Esophagus squamous epithelium (tissue), 5 donors: Measurements from ENCODE around the gene TIAM2. TPM values are rescaled to one million over a fixed set of nuclear protein-coding genes. Genes with fewer than 3 reads are reported as not detected.
A peak's percentile ranks its signal among the peaks of the same experiment; 100 is the strongest.
"Not testable (repeated sequence)": the region's sequence is repeated elsewhere in the genome, so short reads cannot be mapped to it uniquely, and the experiment has no call there.

ENCODE experiments used
- DNase-seq: peaks from one replicate; lab custom pipeline; 2025; lab: John Stamatoyannopoulos, UW
- H3K27ac ChIP-seq, 4 donors: fragments of 200-600 bp; sonication (generic); one replicate each; pipeline ENCODE4 v1.5.1; 2016 to 2019; ENCODE audit warnings: mild to moderate bottlenecking in 1 of 4
- H3K27me3 ChIP-seq, 4 donors: fragments of 200-600 bp; sonication (generic); 1 replicate in 3 of 4; 2 replicates in 1 of 4; pipeline versions ENCODE4 v1.5.1 to v1.6.0; 2017 to 2021; ENCODE audit warnings: antibody characterized with exemption in 1 of 4
- H3K36me3 ChIP-seq, 3 donors: fragments of 200-600 bp; sonication (generic); one replicate each; pipeline ENCODE4 v1.5.1; 2016 to 2019
- H3K4me1 ChIP-seq, 3 donors: fragments of 200-600 bp; sonication (generic); one replicate each; pipeline ENCODE4 v1.5.1; 2017 to 2019
- H3K4me3 ChIP-seq, 4 donors: fragments of 200-600 bp; sonication (generic); 1 replicate in 3 of 4; 2 replicates in 1 of 4; pipeline ENCODE4 v1.5.1; 2016 to 2019; ENCODE audit warnings: mild to moderate bottlenecking in 2 of 4, moderate library complexity in 1 of 4
- H3K9me3 ChIP-seq, 3 donors: fragments of 200-600 bp; sonication (generic); one replicate each; pipeline ENCODE4 v1.5.1; 2016 to 2019
- CTCF ChIP-seq, 6 experiments: fragments of 450-650 bp in 4 of 6; fragments of 200-600 bp in 2 of 6; sonication (generic) in 2 of 6; IDR thresholded peaks; one replicate each; pipeline ENCODE4 v1.5.1; 2016 to 2019; ENCODE audit warnings: antibody characterized with exemption in 6 of 6, mild to moderate bottlenecking in 4 of 6, moderate library complexity in 4 of 6
- POLR2A ChIP-seq, 4 donors: fragments of 450-650 bp; IDR thresholded peaks; one replicate each; pipeline ENCODE4 v1.6.1; 2017; ENCODE audit warnings: antibody characterized with exemption in 4 of 4, mild to moderate bottlenecking in 4 of 4, moderate library complexity in 3 of 4
- WGBS, 2 donors: methylation state at CpG; one replicate each; pipeline ENCODE4 v1.1.5; 2018; 5-methylcytosine and 5-hydroxymethylcytosine counted together
- intact Hi-C: fragments of 100-400 bp; cut with DNase I; formaldehyde crosslinking; loops from one replicate; pipeline ENCODE4 v1.15.0; 2022
- total RNA-seq, 4 donors: library from RNA; depleted of rRNA; stranded (reverse); fragments of >200 nt; gene quantifications; one replicate each; pipeline ENCODE4 v1.1.0, GENCODE V29; 2016
- donor health status: DM: yes; HTN: yes; CAD: no.

Gene TIAM2
- total RNA-seq, 4 donors from 2014 or later = 2.3 to 10.3 (median 5.6) TPM

- no peak for TF ChIP-seq POLR2A (IDR thresholded peaks at IDR 0.05)
- no peak for TF ChIP-seq CTCF (IDR thresholded peaks at IDR 0.05)
- H3K27ac ChIP-seq = peak overlapping the region in 2 of 4 donors; percentile 21 to 55
- peaks cover 4 to 28% (median 6%) of the 10 kb centered on the region in 3 donors for H3K4me1 ChIP-seq
- no peak overlapping the region for H3K4me3 ChIP-seq
- no peaks in the 10 kb centered on the region for H3K27me3 ChIP-seq
- 30 to 42% methylated on average over 6 to 7 of the region's 9 CpGs for WGBS, 2 donors
- no peak for DNase-seq
- H3K9me3 ChIP-seq = no peaks in the 10 kb centered on the region
- intact Hi-C loops = no loop called here
- peaks cover 0 to 18% (median 0%) of the 10 kb centered on the region in 3 donors for H3K36me3 ChIP-seq
These were observed 269.7 kb downstream of the TIAM2 start for GRCh38 chr6:155264693-155265320.

- H3K27me3 ChIP-seq = no peaks in the 10 kb centered on the region
- no peaks in the 10 kb centered on the region for H3K9me3 ChIP-seq
- TF ChIP-seq POLR2A (IDR thresholded peaks at IDR 0.05) = no peak
- peak in 2 of 6 experiments; percentile 11 to 13 for TF ChIP-seq CTCF (IDR thresholded peaks at IDR 0.05)
- H3K4me3 ChIP-seq = no peak overlapping the region
- intact Hi-C loops = no loop called here
- 88 to 89% methylated on average over 4 of the region's 4 CpGs for WGBS, 2 donors
- DNase-seq = no peak
- peaks cover 0 to 8% (median 0%) of the 10 kb centered on the region in 3 donors for H3K36me3 ChIP-seq
- H3K27ac ChIP-seq = no peak overlapping the region
- peaks cover 4 to 28% (median 6%) of the 10 kb centered on the region in 3 donors for H3K4me1 ChIP-seq
These were observed 270.9 kb downstream of the TIAM2 start for GRCh38 chr6:155265843-155266535.

GRCh38 chr6:155267411-155267810 lies 272.3 kb downstream of the TIAM2 start:
- Histone ChIP-seq H3K27me3 (no peaks in the 10 kb centered on the region), H3K4me1 (peaks cover 4 to 34% (median 7%) of the 10 kb centered on the region in 3 donors), H3K36me3 (peaks cover 0 to 8% (median 0%) of the 10 kb centered on the region in 3 donors), H3K9me3 (no peaks in the 10 kb centered on the region), H3K27ac (peak overlapping the region in 3 of 4 donors; percentile 4 to 56 (median 43)), H3K4me3 (no peak overlapping the region)
- 61 to 68% methylated on average over 2 of the region's 2 CpGs for WGBS, 2 donors
- intact Hi-C loops = no loop called here
- no peak for DNase-seq
- TF ChIP-seq CTCF (IDR thresholded peaks at IDR 0.05) (no peak), POLR2A (IDR thresholded peaks at IDR 0.05) (no peak)

GRCh38 chr6:155268088-155268867 lies 273.2 kb downstream of the TIAM2 start:
- H3K36me3 ChIP-seq, DNase-seq, H3K27me3 ChIP-seq, intact Hi-C loops, H3K9me3 ChIP-seq, H3K4me3 ChIP-seq: not testable (repeated sequence)
- TF ChIP-seq CTCF (IDR thresholded peaks at IDR 0.05) = peak in 4 of 6 experiments; percentile 10 to 47 (median 32)
- Histone ChIP-seq H3K4me1 (peaks cover 8 to 43% (median 10%) of the 10 kb centered on the region in 3 donors), H3K27ac (peak overlapping the region in 2 of 4 donors; percentile 43 to 56)
- 90 to 100% methylated on average over 1 to 3 of the region's 5 CpGs for WGBS, 2 donors
